ENCODE measurements around the gene APOBEC3F.
"Not testable (repeated sequence)": the region's sequence is repeated elsewhere in the genome, so short reads cannot be mapped to it uniquely, and the experiment has no call there.

Gene APOBEC3F

DNA sequence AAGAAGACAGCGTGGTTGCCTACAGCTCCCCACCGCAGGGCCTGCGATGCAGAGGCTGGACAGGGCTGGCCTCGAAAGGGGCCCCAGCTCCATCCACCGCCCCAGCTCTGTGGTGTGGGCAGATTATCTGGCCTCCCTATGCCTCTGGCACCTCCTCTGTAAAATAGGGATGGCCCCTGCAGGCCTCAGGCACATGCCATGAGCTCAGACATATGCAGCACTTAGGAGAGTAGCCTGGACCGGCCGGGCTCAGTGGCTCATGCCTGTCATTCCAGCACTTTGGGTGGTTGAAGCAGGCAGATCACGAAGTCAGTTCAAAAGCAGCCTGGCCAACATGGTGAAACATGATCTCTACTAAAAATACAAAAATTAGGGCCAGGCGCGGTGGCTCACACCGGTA is 12.4 kb upstream of the APOBEC3F start:
- DNase-seq, result no peak

DNA sequence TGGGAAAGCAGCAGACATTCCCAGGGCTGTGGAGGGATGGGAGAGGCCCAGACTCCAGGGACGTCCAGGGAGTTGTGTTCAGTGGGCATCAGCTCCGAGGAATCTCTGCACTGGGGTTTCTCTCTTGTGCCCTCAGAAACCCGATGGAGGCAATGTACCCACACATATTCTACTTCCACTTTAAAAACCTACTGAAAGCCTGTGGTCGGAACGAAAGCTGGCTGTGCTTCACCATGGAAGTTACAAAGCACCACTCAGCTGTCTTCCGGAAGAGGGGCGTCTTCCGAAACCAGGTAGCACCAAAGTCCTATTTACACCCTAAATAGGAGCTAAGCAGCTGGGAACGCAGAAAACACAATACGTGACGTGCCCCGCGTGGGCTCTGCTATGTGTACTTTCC is 11.4 kb upstream of the APOBEC3F start:
- no peak for DNase-seq

DNA sequence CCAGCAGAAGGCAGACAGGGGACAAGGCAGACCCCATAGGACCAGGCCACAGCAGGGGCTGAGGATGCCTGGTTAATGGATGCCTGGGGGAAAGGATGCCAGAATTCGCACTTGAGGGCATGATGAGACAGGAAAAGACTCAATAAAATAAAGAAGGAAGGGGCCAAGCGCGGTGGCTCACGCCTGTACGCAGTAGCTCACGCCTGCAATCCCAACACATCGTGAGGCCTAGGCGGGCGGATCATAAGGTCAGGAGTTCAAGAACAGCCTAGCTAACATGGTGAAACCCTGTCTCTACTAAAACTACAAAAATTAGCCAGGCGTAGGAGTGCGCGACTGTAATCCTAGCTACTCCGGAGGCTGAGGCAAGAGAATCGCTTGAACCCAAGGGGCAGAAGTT is 10.0 kb upstream of the APOBEC3F start:
- DNase-seq, result no peak

DNA sequence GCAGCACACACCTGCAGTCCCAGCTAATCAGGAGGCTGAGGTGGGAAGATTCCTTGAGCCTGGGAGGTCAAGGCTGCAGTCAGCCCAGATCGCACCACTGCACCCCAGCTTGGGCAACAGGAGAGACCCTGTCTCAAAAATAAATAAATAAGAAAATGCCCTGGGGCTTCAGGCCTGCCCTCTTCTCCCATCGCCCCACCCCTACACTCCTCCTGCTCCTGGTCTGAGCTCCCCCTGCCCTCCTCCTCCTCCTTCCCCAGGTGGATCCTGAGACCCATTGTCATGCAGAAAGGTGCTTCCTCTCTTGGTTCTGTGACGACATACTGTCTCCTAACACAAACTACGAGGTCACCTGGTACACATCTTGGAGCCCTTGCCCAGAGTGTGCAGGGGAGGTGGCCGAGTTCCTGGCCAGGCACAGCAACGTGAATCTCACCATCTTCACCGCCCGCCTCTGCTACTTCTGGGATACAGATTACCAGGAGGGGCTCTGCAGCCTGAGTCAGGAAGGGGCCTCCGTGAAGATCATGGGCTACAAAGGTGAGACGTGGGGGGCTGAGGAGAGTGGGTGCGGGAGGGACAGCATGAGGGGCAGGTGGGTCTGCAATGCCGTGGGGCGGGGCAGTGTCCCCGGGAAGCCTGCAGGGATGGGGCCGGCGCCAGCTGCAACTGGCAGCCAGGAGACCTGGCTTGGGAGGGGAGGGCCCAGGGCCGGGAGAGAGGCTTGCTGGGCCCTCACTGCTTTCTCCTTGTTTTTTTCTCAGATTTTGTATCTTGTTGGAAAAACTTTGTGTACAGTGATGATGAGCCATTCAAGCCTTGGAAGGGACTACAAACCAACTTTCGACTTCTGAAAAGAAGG is 9.0 kb upstream of the APOBEC3F start:
- not testable (repeated sequence) for DNase-seq

DNA sequence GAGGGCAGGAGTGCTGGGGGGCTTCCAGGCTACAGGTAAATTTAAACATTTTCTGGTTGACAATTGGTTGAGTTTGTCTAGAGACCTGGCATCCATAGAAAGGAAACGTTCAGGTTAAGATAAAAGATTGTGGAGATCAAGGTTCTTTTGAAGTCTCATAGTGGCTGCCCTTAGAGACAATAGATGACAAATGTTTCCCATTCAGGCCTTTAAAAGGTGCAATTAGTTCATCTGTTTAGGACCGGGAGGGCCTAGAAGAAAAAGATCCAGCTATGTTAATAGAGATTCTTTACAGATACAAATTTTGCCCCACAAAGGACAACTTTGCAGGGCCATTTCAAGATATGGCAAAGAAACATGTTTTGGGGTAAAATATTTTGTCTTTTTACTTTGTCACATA is 3.6 kb upstream of the APOBEC3F start:
- not testable (repeated sequence) for DNase-seq

DNA sequence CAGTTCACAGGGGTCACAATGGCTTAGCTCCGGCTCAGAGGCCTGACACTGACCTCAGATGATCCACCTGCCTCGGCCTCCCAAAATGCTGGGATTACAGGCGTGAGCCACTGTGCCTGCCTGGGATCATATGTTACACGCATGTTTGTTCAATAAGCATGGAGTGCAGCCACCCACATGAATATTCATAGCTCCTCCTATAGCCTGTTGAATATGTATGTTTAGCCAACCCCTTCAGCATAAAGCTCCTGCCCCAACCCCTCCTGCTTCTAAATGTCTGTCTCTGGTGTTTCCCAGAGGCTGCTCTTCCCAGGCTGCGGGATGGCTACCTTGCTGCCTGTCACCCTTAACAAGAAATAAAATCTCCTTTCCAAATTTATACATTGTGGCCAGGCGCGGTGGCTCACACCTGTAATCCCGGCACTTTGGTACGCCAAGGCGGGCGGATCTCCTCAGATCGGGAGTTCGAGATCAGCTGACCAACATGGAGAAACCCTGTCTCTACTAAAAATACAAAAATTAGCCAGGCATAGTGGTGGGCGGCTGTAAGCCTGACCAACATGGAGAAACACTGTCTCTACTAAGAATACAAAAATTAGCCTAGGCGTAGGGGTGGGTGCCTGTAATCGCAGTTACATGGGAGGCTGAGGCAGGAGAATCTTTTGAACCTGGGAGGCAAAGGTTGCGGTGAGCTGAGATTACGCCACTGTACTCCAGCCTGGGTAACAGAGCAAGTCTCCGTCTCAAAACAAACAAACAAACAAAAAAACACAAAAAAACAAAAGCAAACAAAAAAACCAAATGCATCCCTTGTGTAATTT is 1.1 kb upstream of the APOBEC3F start:
- no peak for DNase-seq

DNA sequence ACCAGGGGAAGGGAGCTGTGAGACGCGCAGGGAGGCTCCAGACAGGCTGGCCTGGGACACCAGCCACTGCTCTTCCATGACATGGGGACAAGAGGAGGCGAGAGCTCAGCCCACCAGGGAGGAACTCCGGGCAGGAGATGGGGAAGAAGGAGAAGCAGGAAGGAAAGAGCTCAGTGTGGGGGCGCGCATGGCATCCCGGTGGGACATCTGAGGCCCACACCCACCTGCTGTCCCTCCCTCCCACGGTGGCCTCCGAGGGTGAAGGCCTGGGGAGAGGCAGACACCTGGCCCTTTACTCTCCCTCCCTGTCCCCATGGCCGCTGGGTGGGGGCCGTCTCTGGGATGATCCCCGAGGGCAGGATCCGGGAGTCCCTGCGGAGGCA is 518 bp upstream of the APOBEC3F start:
- DNase-seq, result not testable (repeated sequence)

DNA sequence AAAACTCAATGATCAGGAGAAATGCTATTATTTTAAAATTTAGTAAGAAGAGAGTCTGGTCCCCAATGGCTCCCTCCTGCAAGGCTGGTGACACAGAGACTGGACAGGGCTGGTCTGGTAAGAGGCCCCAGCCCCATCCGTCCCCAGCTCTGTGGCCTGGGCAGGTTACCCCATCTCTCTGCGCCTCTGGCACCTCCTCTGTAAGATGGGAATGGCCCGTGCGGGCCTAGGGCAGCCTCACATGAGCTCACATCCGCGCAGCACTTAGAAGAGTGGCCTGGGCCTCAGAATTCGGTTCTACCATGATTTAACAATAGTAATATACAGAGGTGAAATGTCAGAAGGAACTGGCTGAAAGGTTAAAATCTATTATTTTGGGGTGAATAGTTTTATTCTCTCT is 1.2 kb downstream of the APOBEC3F start:
- DNase-seq, result no peak

DNA sequence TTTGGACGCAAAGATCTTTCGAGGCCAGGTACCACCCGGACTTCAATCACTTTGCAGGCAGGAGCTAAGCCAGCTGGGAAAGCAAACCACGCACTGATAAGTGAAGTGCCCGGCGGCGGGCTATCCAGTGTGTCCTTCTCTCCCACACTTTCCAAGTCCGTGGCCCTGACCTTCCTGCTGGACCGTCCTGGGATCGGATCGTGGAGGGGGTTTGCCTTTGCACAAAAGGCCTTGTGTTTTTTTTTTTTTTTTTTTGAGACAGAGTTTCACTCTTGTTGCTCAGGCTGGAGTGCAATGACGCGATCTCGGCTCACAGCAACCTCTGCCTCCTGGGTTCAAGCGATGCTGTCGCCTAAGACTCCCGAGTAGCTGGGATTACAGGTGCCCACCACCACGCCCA is 2.4 kb downstream of the APOBEC3F start:
- DNase-seq, result not testable (repeated sequence)

DNA sequence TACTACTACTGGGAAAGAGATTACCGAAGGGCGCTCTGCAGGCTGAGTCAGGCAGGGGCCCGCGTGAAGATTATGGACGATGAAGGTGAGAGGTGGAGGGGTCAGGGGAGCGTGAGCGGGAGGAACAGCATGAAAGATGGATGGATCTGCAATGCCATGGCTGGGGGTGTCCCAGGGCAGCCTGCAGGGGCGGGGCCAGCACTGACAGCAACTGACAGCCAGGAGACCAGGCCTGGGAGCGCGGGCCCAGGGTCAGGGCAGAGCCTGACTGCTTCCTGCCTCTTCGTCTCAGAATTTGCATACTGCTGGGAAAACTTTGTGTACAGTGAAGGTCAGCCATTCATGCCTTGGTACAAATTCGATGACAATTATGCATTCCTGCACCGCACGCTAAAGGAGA is 4.5 kb downstream of the APOBEC3F start:
- DNase-seq, result not testable (repeated sequence)

DNA sequence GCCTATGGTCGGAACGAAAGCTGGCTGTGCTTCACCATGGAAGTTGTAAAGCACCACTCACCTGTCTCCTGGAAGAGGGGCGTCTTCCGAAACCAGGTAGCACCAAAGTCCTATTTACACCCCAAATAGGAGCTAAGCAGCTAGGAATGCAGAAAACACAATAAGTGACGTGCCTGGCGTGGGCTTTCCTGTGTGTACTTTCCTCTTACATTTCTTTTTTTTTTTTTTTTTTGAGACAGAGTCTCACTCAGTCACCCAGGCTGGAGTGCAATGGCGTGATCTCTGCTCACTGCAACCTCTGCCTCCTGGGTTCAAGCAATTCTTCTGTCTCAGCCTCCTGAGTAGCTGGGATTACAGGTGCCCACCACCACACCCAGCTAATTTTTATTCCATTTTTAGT is 8.8 kb downstream of the APOBEC3F start:
- not testable (repeated sequence) for DNase-seq

DNA sequence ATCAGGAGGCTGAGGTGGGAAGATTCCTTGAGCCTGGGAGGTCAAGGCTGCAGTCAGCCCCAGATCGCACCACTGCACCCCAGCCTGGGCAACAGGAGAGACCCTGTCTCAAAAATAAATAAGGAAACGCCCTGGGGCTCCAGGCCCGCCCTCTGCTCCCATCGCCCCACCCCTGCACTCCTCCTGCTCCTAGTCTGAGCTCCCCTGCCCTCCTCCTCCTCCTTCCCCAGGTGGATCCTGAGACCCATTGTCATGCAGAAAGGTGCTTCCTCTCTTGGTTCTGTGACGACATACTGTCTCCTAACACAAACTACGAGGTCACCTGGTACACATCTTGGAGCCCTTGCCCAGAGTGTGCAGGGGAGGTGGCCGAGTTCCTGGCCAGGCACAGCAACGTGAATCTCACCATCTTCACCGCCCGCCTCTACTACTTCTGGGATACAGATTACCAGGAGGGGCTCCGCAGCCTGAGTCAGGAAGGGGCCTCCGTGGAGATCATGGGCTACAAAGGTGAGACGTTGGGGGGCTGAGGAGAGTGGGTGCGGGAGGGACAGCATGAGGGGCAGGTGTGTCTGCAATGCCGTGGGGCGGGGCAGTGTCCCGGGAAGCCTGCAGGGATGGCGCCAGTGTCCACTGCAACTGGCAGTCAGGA is 11.3 kb downstream of the APOBEC3F start:
- DNase-seq, result not testable (repeated sequence)

DNA sequence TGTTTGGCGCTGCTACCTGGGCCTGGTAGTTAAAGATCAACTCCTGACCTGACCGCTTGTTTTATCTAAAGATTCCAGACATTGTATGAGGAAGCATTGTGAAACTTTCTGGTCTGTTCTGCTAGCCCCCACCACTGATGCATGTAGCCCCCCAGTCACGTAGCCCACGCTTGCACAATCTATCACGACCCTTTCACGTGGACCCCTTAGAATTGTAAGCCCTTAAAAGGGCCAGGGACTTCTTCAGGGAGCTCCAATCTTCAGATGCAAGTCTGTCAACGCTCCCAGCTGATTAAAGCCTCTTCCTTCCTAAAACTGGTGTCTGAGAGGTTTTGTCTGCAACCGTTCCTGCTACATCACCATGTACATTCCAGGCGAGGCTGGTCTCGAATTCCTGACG is 15.0 kb downstream of the APOBEC3F start:
- DNase-seq, result no peak

DNA sequence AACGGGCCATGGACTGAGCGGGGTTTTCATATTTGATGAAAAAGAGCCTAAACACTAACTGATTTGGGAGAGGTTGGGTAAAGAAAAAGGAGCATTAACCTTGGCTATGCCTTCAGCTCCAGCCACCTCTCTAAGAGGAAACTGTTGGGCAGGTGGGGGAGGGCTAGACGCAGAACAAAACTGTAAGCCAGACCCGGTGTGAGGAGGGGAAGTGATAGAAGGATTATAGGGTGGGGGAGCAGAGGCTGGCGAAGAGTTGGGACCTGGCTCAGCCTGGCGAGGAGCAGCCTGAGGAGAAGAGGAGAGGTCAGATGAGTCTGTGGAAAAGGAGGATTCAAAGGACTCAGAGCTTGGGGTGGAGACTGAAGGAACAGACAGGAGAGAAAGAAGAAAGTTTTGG is 20.6 kb downstream of the APOBEC3F start:
- not testable (repeated sequence) for DNase-seq

DNA sequence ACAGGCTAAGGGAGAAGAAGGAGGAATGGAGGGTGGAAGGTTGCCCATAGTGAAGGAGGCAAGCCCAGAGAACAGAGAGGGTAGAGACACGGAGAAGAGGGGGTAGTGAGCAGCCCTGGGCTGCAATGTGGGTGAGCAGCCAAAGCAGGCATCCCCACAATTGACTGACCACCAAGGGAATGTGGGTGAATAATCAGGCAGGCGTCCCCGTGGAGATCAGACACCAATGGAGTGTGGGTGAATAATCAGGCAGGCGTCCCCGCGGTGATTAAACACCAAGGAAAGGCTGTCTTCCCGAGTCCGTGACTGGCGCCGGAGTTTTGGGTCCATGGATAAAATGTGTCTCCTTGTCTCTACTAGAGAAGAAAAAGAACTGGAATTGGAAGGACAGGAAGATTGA is 21.3 kb downstream of the APOBEC3F start:
- DNase-seq, result not testable (repeated sequence)

DNA sequence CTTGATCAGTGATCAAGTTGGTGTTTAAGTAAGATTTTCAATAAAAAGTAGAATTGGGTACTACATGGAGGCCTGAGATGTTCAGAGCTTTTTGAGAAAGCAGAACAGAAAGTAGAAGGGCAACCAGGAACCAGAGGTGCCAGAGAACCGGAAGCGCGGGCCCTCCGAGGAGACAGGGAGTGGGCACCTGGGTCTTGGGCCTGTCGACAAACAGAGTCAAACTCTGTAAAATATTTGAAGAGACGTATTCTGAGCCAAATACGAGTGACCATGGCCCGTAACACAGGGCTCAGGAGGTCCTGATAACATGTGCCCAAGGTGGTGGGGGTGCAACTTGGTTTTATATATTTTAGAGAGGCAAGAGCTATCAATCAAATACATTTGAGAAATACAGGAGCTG is 23.2 kb downstream of the APOBEC3F start:
- DNase-seq, result not testable (repeated sequence)

DNA sequence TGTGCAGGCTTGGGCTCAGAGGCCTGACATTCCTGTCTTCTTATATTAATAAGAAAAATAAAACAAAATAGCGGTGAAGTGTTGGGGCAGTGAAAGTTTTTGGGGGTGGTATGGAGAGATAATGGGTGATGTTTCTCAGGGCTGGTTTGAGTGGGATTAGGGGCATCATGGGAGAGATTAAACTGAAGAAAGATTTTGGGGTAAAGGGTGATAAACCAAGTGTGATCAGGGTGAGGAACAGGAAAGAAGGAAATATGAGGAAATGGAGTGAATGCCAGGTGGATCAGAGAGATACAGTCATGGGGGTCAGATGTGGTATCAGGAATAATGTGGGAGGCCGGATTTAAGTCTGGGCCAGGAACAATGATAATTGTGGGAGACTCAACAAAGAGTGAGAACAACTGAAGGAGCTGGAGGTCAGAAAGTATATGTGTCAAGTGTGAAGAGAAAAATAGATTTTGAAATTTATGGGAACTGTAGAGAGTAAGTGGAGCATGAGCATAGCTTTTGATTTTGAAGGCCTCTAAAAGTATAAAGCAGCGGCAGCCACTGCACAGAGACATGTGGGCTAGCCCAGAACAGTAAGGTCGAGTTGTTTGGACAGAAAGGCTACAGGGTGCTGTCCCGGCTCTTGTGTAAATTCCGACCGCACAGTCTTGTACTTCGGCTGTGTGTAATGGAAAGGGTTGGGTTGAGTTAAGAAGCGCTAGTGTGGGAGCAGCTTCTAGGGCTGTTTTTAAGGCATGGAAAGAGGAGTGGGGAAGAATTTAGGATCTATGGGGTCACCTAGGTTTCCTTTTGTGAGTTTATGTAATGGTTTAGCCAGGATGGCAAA is 26.0 kb downstream of the APOBEC3F start:
- DNase-seq, result not testable (repeated sequence)

DNA sequence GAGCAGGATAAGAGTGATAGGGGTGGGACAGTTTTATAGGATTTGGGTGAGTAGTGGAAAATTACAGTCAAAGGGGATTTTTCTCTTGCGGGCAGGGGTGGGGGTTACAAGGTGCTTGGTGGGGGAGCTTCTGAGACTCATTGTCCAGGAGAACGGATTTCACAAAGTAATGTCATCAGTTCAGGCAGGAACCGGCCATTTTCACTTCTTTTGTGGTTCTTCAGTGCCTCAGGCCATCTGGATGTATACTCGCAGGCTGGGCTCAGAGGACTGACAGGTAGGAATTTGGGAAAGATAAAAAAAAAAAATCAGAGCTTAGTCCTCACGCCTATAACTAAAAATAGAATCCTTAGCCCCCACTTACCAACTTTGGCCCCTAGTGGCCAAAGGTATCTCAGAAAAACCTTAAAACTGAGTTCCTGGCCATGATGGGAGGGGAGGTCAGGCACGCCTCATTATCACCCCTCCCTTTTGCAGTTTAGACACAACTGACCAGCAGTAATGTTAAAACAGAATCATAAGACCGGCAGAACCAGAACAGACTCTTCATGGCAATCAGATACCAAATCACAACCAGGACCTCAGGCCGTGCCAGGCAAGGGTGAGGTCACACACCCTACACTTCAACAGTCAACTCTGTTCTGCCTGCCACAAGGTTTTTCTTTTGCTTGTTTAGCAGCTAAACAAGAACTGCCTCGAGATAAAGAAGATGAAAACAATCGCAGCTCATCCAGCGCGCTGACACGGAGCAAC is 27.5 kb downstream of the APOBEC3F start:
- no peak for DNase-seq

DNA sequence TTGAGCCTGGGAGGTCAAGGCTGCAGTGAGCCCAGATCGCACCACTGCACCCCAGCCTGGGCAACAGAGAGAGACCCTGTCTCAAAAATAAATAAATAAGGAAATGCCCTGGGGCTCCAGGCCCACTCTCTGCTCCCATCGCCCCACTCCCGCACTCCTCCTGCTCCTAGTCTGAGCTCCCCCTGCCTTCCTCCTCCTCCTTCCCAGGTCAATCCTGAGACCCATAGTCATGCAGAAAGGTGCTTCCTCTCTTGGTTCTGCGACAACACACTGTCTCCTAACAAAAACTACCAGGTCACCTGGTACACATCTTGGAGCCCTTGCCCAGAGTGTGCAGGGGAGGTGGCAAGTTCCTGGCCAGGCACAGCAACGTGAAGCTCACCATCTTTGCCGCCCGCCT is 29.5 kb downstream of the APOBEC3F start:
- DNase-seq, result no peak

DNA sequence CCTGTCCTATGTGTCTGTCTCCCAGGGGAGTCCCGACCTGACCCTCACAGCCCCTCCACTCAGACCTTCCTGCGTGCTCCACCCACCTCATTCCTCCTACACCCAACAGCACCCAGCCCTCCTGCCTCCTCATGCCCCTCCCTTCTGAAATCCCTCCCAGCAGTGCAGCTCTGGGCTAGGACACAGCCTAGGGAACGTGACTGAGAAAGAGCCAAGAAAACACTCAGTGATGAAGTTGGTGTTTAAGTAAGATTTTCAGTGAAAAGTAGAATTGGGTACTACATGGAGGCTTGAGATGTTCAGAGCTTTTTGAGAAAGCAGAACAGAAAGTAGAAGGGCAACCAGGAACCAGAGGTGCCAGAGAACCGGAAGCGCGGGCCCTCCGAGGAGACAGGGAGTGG is 31.9 kb downstream of the APOBEC3F start:
- DNase-seq, result not testable (repeated sequence)

DNA sequence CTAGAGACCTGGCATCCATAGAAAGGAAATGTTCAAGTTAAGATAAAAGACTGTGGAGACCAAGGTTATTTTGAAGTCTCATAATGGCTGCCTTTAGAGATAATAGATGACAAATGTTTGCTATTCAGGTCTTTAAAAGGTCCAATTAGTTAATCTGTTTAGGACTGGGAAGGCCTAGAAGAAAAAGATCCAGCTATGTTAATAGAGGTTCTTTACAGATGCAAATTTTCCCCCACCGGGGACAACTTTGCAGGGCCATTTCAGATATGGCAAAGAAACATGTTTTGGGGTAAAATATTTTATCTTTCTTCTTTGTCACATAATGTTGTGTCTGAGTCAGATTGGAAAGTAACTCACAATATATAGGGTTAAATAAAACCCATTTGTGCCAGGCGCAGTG is 33.3 kb downstream of the APOBEC3F start:
- no peak for DNase-seq

Measured in activated gamma-delta T cell (primary cell).